Large intestine (tissue), 12 donors: Measurements from ENCODE around the gene HUS1B. TPM values are rescaled to one million over a fixed set of nuclear protein-coding genes. Genes with fewer than 3 reads are reported as not detected.
"Not testable (repeated sequence)": the region's sequence is repeated elsewhere in the genome, so short reads cannot be mapped to it uniquely, and the experiment has no call there.

Source experiments
- DNase-seq, 2 donors: peaks; one replicate each; pipeline versions ENCODE4 v3.0.0 to v3.0.0-alpha.2; 2013
- H3K27ac ChIP-seq: one replicate; pipeline ENCODE4 v1.5.1; 2013; ENCODE audit warnings: low read length
- H3K27me3 ChIP-seq: 2 replicates; pipeline ENCODE4 v1.6.1; 2013; ENCODE audit warnings: low read length; ENCODE audit not compliant: control insufficient read depth, insufficient read depth
- H3K36me3 ChIP-seq: 2 replicates; pipeline ENCODE4 v1.6.1; 2013; ENCODE audit warnings: low read length; ENCODE audit not compliant: control insufficient read depth, insufficient read depth
- H3K4me1 ChIP-seq: one replicate; pipeline ENCODE4 v1.6.1; 2013; ENCODE audit warnings: low read length; ENCODE audit not compliant: control insufficient read depth, insufficient read depth
- H3K4me3 ChIP-seq: one replicate; pipeline ENCODE4 v1.5.1; 2013; ENCODE audit warnings: low read length
- H3K9me3 ChIP-seq: one replicate; pipeline ENCODE4 v1.6.1; 2013; ENCODE audit warnings: mild to moderate bottlenecking, low read depth, low read length, moderate library complexity; ENCODE audit not compliant: control insufficient read depth
- WGBS: methylation state at CpG from one replicate; pipeline ENCODE4 v1.1.5; 2013; ENCODE audit warnings: low lambda C conversion rate; ENCODE audit not compliant: insufficient coverage; 5-methylcytosine and 5-hydroxymethylcytosine counted together
- long read RNA-seq, 11 donors: transcript quantifications; one replicate each; lab custom pipeline, GENCODE V29; 2026
- polyA plus RNA-seq: library from polyadenylated mRNA; unstranded; fragments of 120-200 nt; gene quantifications from one replicate; pipeline ENCODE4 v1.2.1, GENCODE V29; 2013

The HUS1B gene
- polyA plus RNA-seq = 0.34 TPM
- long read RNA-seq, donor 1 = 0 reads
- long read RNA-seq, donor 2 = 0 reads
- long read RNA-seq, donor 3 = 0 reads
- long read RNA-seq, donor 4 = 0 reads
- long read RNA-seq, donor 5 = 0 reads
- long read RNA-seq, donor 6 = 0 reads
- long read RNA-seq, donor 7 = 0 reads
- long read RNA-seq, donor 8, partial matches to known transcripts = 0 of 1 reads
- long read RNA-seq, donor 8, other reads (novel, unspliced or antisense) = 0 of 1 reads
- long read RNA-seq, donor 9 = 0 reads
- long read RNA-seq, donor 10 = 0 reads
- long read RNA-seq, donor 11 = 0 reads

DNA sequence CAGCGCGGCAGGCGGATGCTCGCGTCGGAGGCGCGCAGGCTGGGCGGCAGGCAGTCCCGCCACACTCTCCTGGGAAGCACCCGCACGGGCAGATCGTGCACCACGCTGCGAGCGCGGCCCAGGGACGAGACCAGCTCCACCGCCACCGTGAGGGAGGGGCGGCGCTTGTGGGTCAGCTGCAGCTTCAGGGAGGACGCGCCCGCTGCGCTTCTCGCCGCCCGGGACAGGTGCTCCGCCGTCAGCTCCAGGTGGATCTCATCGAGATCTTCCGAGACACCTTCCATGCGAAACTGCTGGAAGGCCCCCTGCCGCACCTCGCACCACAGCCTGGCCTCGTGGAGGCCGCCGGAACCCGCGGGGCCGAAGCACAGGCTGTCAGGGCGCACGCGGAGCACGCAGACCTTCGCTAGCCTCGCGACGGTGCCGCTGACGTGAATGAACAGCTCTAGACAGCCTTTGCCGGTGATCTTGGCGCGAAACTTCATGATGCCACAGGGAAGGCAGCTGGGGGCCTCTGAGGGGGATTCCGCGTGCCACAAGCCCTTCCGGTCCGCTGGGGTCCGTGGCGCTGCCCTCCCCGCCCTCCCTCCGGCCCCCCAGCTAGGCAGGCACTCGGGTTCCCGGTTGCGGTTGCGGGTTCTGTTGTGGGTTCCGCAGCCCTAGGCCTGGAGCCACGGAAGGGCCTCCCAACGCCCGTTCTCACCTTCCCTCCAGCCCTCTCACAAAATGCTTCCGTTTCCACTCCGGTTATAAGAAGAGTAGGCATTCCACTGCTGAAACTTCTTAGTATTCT, at the start of gene HUS1B:
HUS1B (minus strand) TSS at position 641 of the 793 bp plus-strand sequence; CDS start at position 485, 156 bp downstream.
- no peak for DNase-seq
- Histone ChIP-seq H3K36me3 (peaks cover 5% of the 10 kb centered on the region), H3K9me3 (peaks cover 8% of the 10 kb centered on the region), H3K27ac (no peak within 1 kb of the TSS), H3K4me1 (no peaks in the 10 kb centered on the region), H3K27me3 (no peaks in the 10 kb centered on the region), H3K4me3 (no peak within 1 kb of the TSS)
- WGBS = 60% methylated on average over 1 of the region's 73 CpGs

DNA sequence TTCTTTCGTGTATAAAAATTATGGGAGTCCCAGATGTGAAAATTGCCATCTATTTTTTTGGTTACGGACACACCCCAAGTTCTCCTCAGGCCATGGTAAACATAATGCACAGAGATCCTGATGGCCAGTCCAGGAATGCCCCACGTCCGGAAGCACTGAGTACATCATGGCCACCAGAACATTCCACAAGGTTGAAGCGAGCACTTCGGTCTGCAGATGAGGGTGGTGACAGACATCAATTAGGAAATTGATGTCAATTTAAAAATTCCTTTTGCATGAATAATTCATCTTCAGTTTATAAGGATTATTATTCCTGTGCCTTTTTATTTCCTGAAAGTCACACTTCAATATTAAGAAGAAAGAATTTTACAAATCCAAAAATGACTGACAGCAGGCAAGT, 49.2 kb upstream of the HUS1B start:
- no peaks in the 10 kb centered on the region for H3K9me3 ChIP-seq
- peaks cover 41% of the 10 kb centered on the region for H3K27me3 ChIP-seq
- peaks cover 4% of the 10 kb centered on the region for H3K4me1 ChIP-seq
- no peak overlapping the region for H3K27ac ChIP-seq
- WGBS = 100% methylated on average over 1 of the region's 6 CpGs
- H3K36me3 ChIP-seq = no peaks in the 10 kb centered on the region
- no peak overlapping the region for H3K4me3 ChIP-seq
- DNase-seq = no peak

DNA sequence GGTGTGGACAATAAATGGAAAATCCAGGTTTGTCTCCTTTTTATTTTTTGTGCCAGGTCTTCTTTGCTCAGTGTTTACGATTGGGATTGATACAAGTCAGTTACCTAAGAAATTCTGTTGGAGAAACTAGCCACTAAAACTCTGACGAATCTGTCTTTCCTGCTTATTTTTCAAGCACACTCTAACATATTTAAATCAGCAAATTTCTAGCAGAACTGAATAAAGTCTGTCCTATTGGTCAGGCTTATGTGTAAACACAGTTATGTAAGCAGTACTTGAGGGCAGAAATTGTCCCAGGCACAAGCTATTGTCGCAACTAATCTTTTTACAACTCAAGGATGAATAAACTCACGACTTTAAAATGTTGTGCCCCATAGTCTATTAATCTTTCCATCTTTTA, 48.1 kb upstream of the HUS1B start:
- Histone ChIP-seq H3K4me3 (no peak overlapping the region), H3K4me1 (no peaks in the 10 kb centered on the region), H3K9me3 (no peaks in the 10 kb centered on the region), H3K27me3 (peaks cover 38% of the 10 kb centered on the region), H3K36me3 (no peaks in the 10 kb centered on the region), H3K27ac (no peak overlapping the region)
- WGBS = 29% methylated on average over 2 of the region's 4 CpGs
- DNase-seq = no peak

DNA sequence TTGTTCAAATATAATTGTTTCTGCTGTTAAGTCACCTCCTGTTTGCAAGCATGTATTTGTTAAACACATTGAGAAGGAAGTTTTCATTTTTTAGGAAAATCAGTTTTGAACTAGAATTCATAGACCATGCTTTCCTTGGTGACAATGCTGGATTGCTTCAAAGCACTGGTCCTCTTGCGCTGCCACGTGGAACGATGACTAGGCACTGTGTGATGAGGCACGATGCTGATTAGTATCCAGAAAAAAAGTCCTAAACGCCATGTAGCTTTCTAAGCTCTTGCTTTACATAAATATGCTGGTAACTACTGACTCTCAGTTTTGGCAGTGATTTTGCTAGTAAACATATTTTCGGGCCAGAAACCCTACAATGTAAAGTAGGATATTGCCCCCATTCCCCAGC, 47.1 kb upstream of the HUS1B start:
- Histone ChIP-seq H3K36me3 (no peaks in the 10 kb centered on the region), H3K27ac (no peak overlapping the region), H3K27me3 (peaks cover 35% of the 10 kb centered on the region), H3K4me1 (no peaks in the 10 kb centered on the region), H3K4me3 (no peak overlapping the region), H3K9me3 (no peaks in the 10 kb centered on the region)
- 80% methylated on average over 1 of the region's 6 CpGs for WGBS
- DNase-seq = no peak

DNA sequence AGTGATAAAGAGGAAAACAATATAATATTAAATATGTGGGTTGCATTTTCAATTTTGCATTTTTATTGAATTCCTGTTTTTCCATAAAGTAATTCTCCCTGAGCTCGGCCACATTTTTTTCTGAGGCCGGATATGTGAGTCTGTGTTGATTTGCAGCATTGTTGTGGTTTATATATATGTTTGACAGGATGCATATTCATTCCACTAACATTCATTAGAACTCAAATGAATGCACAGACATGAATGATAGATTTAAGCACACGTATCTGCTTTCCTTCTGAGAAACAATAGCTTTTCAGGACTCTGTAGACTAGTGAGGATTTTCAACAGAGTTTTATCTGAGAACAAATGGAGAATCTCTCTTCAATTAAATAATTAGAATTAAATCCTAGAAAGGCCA, 46.7 kb upstream of the HUS1B start:
- Histone ChIP-seq H3K4me3 (no peak overlapping the region), H3K9me3 (no peaks in the 10 kb centered on the region), H3K4me1 (no peaks in the 10 kb centered on the region), H3K36me3 (no peaks in the 10 kb centered on the region), H3K27me3 (peaks cover 35% of the 10 kb centered on the region), H3K27ac (no peak overlapping the region)
- no peak for DNase-seq
- WGBS = 77% methylated on average over 3 of the region's 3 CpGs

DNA sequence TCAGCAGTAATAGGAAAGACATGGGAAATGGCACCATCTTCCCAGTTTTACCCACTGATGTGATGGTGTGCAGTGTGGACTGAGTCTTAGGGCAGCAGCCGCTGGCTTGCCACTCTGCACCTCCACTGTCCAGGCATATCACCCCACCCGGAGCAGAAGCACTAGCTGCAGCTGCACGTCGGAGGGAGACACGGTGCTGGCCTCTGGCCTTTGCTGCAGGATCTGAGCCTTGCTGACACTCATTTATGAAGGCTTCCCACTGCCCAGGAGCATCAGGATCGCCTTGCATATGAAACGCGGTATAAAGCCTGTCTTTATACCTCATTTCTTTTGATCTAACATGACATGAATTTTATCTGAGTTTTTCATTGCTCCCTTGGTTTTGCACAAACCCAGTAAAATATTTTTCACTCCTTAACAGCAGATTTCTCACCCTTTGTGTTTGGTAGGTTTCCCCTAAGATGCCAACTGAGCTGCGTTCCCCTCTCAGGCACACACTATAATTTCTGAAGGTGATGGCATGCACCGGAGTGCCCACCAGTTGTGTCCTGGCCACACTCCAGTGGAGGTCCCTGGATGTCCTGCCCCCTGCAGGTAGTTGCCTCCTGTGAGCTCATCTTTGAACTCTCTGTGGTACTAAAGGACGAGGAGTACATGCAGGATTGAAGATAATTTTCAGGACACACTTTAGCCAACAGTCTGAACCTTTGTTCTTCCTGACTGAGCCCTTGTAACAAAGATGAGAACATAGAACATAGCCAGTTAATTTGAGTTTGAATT, 45.0 kb upstream of the HUS1B start:
- H3K4me1 ChIP-seq = no peaks in the 10 kb centered on the region
- DNase-seq = no peak
- no peaks in the 10 kb centered on the region for H3K9me3 ChIP-seq
- no peak overlapping the region for H3K27ac ChIP-seq
- peaks cover 23% of the 10 kb centered on the region for H3K27me3 ChIP-seq
- WGBS = 0% methylated on average over 1 of the region's 11 CpGs
- no peak overlapping the region for H3K4me3 ChIP-seq
- H3K36me3 ChIP-seq = no peaks in the 10 kb centered on the region

DNA sequence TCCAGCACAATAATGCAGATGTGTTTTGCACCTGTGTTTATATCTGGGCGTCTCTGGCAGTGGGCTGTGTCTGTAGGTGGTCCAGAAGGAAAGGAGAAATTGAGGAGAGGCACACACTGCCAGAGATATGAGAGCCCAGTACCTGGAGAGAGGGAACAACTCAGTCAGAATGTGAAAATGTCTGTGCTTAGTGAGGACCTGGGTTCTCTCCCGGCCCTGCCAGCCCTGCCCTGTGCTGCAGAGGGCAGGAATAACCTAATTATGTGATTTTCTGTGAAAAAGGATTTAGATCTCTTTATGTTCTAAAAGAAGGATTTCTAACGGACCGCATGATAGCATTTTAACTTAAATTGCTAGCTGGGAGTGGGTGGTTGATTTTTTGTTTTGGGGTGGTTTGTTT, 44.3 kb upstream of the HUS1B start:
- WGBS = 100% methylated on average over 2 of the region's 4 CpGs
- Histone ChIP-seq H3K4me3 (no peak overlapping the region), H3K27me3 (peaks cover 23% of the 10 kb centered on the region), H3K4me1 (no peaks in the 10 kb centered on the region), H3K9me3 (no peaks in the 10 kb centered on the region), H3K36me3 (no peaks in the 10 kb centered on the region), H3K27ac (no peak overlapping the region)
- DNase-seq = no peak

DNA sequence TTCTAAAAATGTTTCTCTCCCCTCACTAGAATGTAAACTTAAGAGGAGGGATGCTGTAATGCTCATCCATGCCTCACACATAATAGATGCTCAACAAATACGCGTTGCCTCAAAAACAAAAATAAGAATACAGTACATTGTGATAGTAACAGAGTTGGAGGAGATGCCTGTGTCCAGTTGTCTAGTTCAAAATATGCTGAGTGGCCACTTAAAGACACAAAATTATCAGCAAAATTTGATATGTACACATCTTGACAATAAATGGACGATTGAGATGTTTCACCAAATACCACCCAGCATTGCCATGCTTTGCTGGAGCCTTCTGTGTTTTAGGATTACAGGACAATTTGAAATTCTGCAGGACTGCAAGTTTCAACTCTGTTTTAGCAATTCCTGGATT, 43.6 kb upstream of the HUS1B start:
- DNase-seq = no peak
- Histone ChIP-seq H3K4me3 (no peak overlapping the region), H3K4me1 (no peaks in the 10 kb centered on the region), H3K9me3 (no peaks in the 10 kb centered on the region), H3K27me3 (peaks cover 23% of the 10 kb centered on the region), H3K36me3 (no peaks in the 10 kb centered on the region), H3K27ac (no peak overlapping the region)
- no CpG with 5 or more reads among the region's 3 CpGs for WGBS

DNA sequence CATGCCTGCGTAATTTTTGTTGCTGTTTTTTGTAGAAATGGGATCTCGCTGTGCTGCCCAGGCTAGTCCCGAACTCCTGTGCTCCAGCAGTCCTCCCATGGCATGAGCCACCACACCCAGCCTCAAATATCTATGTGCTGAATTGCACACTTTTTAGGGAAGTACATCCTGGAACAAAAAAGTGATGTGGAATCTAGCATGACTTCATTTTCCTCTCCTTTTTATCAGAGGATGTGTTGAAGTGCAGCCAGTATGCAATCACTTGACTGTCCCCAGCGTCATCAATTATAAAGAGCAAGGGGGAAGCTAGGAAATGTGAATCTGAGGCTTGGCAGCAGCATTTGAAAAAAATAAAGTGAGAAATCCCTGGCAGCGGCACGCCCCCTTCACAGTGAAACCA, 42.4 kb upstream of the HUS1B start:
- Histone ChIP-seq H3K27ac (no peak overlapping the region), H3K9me3 (no peaks in the 10 kb centered on the region), H3K4me1 (no peaks in the 10 kb centered on the region), H3K36me3 (no peaks in the 10 kb centered on the region), H3K27me3 (peaks cover 23% of the 10 kb centered on the region), H3K4me3 (no peak overlapping the region)
- no peak for DNase-seq
- 67% methylated on average over 1 of the region's 6 CpGs for WGBS

DNA sequence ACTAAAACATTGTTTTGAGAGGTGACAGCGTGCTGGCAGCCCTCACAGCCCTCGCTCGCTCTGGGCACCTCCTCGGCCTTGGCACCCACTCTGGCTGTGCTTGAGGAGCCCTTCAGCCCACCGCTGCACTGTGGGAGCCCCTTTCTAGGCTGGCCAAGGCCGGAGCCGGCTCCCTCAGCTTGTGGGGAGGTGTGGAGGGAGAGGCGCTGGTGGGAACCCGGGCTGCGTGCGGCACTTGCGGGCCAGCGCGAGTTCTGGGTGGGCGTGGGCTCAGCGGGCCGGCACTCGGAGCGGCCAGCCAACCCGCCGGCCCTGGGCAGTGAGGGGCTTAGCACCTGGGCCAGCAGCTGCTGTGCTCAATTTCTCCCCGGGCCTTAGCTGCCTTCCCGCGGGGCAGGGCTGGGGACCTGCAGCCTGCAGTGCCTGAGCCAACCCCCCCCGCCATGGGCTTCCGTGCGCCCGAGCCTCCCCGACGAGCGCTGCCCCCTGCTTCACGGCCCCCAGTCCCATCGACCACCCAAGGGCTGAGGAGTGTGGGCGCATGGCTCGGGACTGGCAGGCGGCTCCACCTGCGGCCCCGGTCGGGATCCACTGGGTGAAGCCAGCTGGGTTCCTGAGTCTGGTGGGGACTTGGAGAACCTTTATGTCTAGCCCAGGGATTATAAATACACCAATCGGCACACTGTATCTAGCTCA, 37.7 kb upstream of the HUS1B start:
- H3K27ac ChIP-seq, H3K4me1 ChIP-seq, H3K36me3 ChIP-seq, H3K27me3 ChIP-seq, H3K4me3 ChIP-seq, DNase-seq, H3K9me3 ChIP-seq: not testable (repeated sequence)
- no CpG with 5 or more reads among the region's 40 CpGs for WGBS
